HG03354 (cell line): ENCODE data around the gene RFLNA.
A peak's percentile ranks its signal among the peaks of the same experiment; 100 is the strongest.

Experiments
- ATAC-seq: cut with Tn5 transposase; IDR thresholded peaks from one replicate; pipeline ENCODE4 v1.9.1; 2021; ENCODE audit warnings: mild to moderate bottlenecking; ENCODE audit not compliant: unreplicated experiment, poor library complexity, severe bottlenecking

RFLNA gene, protein sequence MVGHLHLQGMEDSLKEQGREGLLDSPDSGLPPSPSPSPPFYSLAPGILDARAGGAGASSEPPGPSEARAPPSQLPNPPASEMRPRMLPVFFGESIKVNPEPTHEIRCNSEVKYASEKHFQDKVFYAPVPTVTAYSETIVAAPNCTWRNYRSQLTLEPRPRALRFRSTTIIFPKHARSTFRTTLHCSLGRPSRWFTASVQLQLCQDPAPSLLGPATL

GRCh38 chr12:124294780-124295341, at the start of gene RFLNA:
Gene RFLNA (plus strand): TSS chr12:124295093. CDS start chr12:124295430, 337 bp downstream.
- ATAC-seq = no peak

GRCh38 chr12:124247331-124247730, 47.6 kb upstream of the RFLNA start:
- no peak for ATAC-seq

- no peak for ATAC-seq
These were observed 45.7 kb upstream of the RFLNA start for GRCh38 chr12:124248941-124249825.

GRCh38 chr12:124251186-124251585, 43.7 kb upstream of the RFLNA start:
- no peak for ATAC-seq

- ATAC-seq = no peak
These were observed 41.9 kb upstream of the RFLNA start for GRCh38 chr12:124252964-124253363.

- ATAC-seq = no peak
These were observed 40.8 kb upstream of the RFLNA start for GRCh38 chr12:124254126-124254525.

DNA sequence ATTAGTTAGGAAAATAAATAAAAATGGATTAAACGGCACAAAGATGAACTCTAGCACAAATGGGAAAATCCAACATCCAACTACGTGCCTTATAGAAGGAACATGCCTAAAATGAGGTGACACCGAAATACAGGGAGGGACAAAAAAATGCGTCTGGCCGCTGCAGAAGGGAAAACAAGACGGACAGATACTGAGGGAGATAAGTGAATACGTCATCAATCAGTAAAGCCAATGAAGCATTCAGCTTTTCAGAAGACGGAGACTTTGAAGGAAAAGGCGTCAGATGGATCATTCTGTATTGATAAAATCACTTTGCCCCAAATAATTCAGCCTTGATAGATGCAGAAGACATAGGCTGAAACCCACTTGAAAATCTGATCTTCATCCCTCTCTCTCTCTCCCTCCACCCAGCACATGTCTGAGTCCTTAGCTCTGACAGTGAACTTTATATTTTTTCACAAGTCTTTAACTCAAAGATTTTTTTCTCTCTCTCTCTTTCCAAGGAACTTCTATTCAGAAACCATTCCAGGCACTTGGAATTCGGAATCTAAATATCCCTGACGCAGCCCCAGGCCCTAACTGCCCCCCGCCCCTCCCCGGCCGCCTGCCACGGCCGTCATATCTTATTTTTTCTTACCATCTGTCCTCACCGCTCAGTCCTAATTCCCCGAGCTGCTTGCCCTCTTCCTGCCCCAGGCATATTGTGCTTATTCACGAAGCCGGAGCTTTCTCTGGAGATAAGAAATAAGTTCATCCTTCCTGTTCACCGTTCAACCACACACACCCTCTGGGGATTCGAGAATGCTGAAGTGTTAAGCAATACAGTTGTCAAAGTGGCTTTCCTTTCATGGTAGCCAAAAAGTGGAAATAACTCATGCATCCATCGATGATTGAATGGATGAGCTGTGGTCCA, 35.5 kb upstream of the RFLNA start:
- ATAC-seq = no peak

DNA sequence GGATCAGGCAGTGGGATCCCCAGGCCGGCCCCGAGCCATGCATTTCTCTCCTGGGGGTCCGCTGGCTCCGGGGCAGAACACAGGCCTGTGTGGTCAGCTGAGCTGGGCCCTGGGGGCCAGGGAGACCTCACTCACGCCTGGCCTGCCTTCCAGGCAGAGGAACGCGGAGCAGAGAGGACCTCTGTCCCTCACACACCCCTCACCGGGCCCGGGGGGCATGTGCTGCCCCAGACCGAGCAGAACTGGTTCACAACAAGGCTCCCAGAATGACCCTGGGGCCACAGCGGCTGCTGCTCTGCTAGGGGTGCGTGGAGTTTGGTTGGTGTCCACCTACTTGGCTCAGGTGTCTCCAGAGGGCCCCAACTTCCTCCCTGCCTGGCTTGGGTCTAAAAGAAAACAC, 33.0 kb upstream of the RFLNA start:
- ATAC-seq = no peak

DNA sequence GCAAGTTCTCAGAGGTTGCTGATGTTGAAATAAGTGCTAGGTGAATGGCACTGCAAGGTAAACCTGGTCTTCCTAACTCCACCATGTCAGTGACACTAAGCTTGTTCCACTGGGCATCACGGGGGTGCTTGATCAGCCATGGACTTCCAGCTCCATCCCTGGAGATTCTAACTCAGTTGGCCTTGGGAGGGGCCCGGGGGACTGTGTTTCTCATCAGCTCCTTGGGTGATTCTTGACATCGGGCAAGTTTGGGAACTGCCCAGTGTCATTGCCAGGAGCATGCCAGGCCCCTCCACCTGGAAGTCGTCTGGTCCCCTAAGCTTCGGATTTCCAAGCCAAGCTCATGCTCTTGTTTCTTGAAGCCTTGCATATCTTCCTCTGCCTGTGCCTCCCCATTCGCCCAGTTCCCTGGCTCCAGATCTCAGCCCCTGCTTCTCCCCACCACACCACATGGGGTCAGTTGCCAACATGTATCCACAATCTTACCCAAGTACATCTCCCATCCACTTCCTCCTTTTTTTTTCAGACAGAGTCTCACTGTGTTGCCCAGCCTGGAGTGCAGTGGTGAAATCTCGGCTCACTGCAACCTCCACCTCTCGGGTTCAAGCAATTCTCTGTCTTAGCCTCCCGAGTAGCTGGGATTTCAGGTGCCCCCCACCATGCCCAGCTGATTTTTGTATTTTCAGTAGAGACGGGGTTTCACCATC, 30.7 kb upstream of the RFLNA start:
- ATAC-seq = no peak

- ATAC-seq = no peak
These were observed 30.0 kb upstream of the RFLNA start for GRCh38 chr12:124264879-124265278.

DNA sequence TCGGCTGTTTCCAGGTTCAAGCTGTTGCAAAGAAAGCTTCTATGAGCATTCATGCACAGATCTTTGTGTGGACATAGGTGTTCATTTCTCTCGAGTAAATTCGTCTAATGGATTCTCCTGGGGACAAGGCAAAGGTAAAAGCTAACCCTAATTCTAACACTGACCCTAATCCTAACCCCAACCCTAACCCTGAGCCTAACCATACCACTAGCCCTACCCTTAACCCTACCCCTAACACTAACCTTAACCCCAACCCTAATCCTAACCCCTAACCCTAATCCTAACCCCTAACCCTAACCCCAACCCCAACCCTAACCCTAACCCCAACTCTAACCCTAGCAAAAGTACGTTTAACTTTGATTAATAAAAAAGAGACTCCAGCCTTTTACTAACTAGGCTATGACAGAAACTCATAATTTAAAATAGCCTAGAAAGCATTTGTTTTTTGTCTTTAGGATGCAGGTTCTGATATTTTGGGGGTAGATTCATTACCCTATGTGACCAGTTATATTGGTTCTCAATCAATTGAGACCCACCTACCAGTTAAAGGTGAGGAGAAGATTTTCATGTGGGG, 27.6 kb upstream of the RFLNA start:
- no peak for ATAC-seq

GRCh38 chr12:124270671-124271070, 24.2 kb upstream of the RFLNA start:
- ATAC-seq = no peak

- peak; percentile 76 for ATAC-seq
These were observed 21.3 kb upstream of the RFLNA start for GRCh38 chr12:124273630-124274029.

DNA sequence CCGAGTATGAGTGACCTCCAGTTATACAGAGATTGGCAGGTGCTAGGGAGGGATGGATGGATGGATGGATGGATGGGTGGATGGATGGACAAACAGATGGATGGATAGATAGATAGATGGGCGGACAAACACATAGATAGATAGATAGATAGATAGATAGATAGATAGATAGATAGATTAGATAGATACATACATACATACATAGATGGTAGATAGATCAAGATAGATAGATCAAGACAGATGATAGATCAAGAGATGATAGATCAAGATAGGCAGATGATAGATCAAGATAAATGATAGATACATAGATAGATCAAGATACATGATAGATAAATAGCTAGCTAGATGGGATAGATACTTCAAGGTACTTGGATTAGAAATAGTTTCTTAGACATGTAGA, 18.6 kb upstream of the RFLNA start:
- ATAC-seq = no peak

DNA sequence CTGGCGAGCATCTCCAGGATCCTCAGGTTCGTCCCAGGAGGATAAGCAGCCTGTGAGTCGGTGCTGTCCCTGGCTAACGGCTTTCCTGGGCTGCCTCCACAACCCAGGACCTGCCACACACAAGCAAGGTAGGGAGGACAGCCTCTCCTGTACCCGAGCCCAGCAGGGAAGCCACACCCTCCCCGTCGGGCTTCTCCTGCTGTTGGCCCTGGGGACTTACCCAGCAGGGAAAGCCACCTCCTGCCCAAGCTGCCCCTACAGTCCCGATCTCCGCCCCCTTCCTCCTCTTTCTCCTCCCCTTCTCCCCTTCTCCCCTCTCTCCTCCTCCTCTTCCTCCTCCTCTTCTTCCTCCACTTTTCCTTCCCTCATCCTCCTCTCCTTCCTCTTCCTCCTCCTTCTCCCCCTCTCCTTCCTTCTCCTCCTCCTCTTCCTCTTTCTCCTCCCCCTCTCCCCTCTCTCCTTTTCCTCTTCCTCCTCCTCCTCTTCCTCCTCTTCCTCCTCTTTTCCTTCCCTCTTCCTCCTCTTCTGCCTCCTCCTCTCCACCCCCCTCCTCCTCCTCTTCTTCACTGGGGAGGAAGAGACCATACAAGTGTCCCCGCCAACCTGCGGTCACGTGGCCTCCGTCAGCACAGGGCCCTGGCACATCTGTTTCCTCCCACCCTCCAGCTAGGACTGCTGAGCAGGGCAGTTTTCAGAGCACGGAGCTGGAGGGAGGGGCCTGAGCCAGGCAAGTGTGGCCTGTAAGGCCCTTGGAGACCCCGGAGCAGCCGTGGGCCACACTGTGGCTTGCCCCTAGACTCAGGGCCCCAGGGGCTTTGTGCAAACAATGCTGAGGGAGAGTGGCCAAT, 17.3 kb upstream of the RFLNA start:
- ATAC-seq = no peak

DNA sequence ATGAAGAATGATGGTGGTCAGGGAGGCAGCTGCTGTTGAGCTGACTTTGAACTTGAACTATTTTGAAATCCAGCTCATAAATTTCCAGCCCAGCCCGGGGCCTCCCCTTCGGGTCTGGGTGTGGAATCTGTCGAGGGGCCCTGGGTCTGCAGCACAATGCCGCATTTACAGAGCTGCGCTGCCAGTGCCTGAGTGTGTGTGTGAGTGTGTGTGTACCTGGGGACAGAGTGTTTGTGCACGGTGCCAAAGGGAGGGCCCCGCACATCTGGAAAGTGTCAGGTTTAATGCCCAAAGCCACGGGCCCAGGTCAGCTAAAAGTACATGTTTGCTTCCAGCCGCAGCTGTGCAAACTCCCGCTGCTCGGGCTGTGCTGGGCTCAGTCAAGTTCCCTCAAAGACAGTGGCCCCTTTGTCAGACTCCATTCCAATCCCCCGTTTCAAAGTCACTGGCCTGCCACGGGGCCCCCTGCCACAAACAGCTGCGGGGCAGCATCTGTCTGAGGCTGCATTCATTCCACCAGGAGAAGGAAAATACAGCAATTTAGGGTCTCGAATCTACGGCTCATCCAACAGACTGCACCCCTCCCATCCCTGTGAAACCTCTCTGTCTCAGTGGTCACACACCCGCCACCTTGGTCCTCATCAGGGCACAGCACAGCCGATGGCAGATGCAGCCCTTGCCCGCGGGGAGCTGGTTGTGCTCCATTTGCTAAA, 16.3 kb upstream of the RFLNA start:
- no peak for ATAC-seq

GRCh38 chr12:124279315-124279714, 15.6 kb upstream of the RFLNA start:
- no peak for ATAC-seq
